Activated naive CD4-positive, alpha-beta T cell treated with anti-CD3 and anti-CD28 coated beads, Interleukin-2, amount 50 U/mL, for 24 hours (primary cell): ENCODE measurements around the gene RGL2.

Source experiments
- H3K27ac Mint-ChIP-seq: one replicate; pipeline ENCODE4 v1.8.0; 2021; ENCODE audit warnings: mild to moderate bottlenecking, mixed read lengths
- H3K27me3 Mint-ChIP-seq: one replicate; pipeline ENCODE4 v1.8.0; 2021; ENCODE audit warnings: mixed read lengths
- H3K36me3 Mint-ChIP-seq: one replicate; pipeline ENCODE4 v1.8.0; 2021; ENCODE audit warnings: mixed read lengths
- H3K4me1 Mint-ChIP-seq: one replicate; pipeline ENCODE4 v1.8.0; 2021; ENCODE audit warnings: mixed read lengths
- H3K4me3 Mint-ChIP-seq: one replicate; pipeline ENCODE4 v1.8.0; 2021; ENCODE audit warnings: mild to moderate bottlenecking, mixed read lengths
- H3K9me3 Mint-ChIP-seq: one replicate; pipeline ENCODE4 v1.8.0; 2021; ENCODE audit warnings: mixed read lengths

RGL2 gene

DNA sequence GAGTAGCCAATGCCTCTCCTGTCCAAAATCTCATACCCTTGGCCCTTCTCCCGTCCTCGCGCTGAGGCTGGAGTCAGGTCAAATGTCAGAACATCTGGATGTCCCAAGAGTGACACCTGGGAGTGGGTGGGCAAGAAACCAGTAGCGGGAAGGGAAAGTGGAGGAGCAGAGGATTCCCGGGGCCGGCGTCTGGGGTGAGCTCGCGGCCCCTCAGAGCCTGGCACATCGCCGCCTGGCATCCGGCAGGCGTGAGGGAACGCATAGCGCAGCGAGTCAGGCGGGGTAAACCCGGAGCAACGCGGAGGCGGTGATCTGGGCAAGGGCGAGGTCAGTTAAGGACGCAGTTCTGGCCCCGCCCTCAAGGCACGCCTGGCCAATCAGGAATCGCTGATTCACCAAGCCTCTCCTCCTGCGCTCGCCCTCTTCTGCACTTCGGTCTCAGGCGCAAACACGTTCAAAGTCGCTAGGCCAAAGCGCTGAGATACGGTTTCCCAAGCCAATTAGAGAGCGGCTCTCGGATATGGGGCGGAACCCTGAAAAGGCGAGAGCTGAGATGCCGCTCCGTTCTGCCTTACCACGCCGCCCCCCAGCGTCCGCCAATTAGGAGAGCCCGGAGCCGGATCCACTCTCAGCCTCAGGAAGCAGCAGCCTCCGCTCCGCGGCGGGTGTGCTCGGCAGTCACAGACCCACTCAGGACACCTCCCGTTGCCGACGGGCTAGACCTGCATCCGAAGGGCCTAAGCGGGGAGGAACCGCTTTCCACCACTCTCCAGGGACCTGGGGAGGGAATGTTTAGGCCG lies 49.6 kb downstream of the RGL2 start:
- Mint-ChIP-seq H3K27me3 (no peaks in the 10 kb centered on the region), H3K27ac (peak overlapping the region; percentile 92), H3K4me3 (peak overlapping the region; percentile 91), H3K9me3 (no peaks in the 10 kb centered on the region), H3K4me1 (peaks cover 37% of the 10 kb centered on the region), H3K36me3 (peaks cover 10% of the 10 kb centered on the region)

DNA sequence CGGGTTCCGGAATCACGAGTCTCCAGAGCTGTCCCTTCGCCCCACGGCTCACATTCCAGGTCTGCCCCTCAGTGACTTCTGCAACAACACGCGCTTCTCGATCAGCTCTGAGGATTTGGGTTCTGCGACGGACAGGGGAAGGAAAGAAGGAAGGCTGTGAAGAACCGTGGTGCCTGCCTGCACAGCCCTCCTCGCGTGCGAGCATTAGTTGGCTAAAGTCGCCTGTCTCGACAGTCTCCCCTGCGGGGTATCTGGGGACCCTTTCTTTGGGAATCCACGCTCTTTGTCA lies 50.2 kb downstream of the RGL2 start:
- Mint-ChIP-seq H3K4me1 (peaks cover 37% of the 10 kb centered on the region), H3K36me3 (peaks cover 10% of the 10 kb centered on the region), H3K27me3 (no peaks in the 10 kb centered on the region), H3K4me3 (peak overlapping the region; percentile 91), H3K27ac (peak overlapping the region; percentile 92), H3K9me3 (no peaks in the 10 kb centered on the region)

DNA sequence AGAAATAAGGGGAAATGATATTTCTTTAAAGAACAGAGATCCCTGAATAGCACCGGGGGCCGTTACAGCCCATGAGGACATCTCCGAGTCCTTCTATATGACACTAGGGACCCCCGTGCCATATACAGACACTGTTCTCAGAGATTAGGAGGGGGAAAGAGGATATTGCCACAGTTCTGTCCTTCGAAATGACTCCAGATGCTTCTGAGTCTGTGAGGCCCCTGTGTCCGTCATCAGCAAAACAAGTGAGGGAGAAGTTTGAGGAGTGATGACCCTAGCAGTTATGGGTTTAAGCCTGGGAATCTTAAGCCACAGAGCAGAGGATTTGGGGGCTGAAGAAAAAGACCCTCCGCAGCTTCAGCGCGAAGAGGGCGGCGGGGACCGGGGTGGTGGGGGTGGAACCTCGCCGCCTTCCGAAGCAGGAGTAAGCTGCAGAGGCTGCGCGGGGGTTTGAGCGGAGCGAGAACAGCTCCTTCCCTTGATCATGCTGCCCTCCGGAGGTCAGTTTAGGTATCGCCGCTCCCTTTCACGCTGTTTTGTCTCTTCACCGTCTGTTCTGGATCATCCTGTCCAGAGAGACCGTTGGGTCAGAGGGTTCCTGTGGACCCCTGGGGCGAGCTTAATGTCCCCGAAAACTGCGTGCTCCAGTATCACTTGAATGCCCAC lies 50.6 kb downstream of the RGL2 start:
- Mint-ChIP-seq H3K36me3 (peaks cover 10% of the 10 kb centered on the region), H3K27me3 (no peaks in the 10 kb centered on the region), H3K9me3 (no peaks in the 10 kb centered on the region), H3K4me3 (peak overlapping the region; percentile 91), H3K4me1 (peaks cover 37% of the 10 kb centered on the region), H3K27ac (peak overlapping the region; percentile 92)

DNA sequence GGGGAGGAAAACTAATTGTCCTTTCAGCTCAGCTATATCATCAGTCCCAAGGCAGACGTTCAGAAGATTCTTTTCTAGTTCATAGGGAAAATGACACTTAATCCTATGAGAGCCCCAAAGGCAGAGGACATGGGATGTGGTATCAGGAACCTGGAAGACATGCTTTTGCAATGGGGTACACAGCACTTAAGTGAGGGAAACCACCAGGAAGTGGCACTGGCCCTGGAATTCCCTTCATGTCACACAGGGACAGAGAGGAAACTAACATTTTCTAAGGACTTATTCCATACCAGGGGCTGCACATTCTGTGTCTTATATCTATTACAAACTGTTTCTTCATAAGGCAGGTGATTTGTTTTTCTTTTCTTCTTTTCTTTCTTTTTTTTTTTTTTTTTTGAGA lies 55.3 kb downstream of the RGL2 start:
- Mint-ChIP-seq H3K9me3 (no peaks in the 10 kb centered on the region), H3K4me1 (peaks cover 13% of the 10 kb centered on the region), H3K36me3 (no peaks in the 10 kb centered on the region), H3K27me3 (no peaks in the 10 kb centered on the region), H3K4me3 (no peak overlapping the region), H3K27ac (no peak overlapping the region)

DNA sequence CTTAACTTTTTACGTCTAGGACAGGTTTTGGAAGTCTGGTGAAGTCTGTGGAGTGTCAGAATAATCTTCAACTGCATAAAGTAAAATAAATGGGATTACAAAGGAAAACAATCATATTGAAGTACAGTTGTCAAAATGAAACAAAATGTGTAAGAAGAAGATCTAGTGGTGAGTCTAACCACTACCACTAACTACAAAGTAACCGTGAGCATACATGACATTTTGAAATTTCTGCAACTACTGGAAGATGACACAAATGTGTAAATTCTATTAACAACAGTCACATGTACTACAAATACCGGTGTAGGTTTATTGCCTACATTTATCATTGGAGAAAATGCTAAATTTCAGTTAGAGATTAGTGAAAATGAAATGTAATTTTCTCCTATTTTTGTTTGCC lies 56.8 kb downstream of the RGL2 start:
- peak overlapping the region; percentile 11 for H3K27ac Mint-ChIP-seq
- H3K4me1 Mint-ChIP-seq: peaks cover 8% of the 10 kb centered on the region
- H3K27me3 Mint-ChIP-seq: no peaks in the 10 kb centered on the region
- H3K4me3 Mint-ChIP-seq: peak overlapping the region; percentile 0
- H3K36me3 Mint-ChIP-seq: no peaks in the 10 kb centered on the region
- no peaks in the 10 kb centered on the region for H3K9me3 Mint-ChIP-seq
